Liver (tissue), 9 donors: ENCODE measurements around the gene RAB34. TPM values are rescaled to one million over a fixed set of nuclear protein-coding genes. Genes with fewer than 3 reads are reported as not detected.

Experiments
- DNase-seq: peaks from one replicate; pipeline ENCODE4 v3.0.0-alpha.2; 2017; ENCODE audit warnings: low spot score
- H3K27ac ChIP-seq, 2 donors: one replicate each; pipeline ENCODE4 v1.7.0; 2013; ENCODE audit warnings: inconsistent platforms in 2 of 2, low read length in 2 of 2, control low read depth in 1 of 2, low read depth in 1 of 2, mild to moderate bottlenecking in 1 of 2
- H3K27me3 ChIP-seq, 4 donors: one replicate each; pipeline versions ENCODE4 v1.6.1 to v1.7.0; 2013; ENCODE audit warnings: low read length in 3 of 4, inconsistent platforms in 1 of 4, mild to moderate bottlenecking in 1 of 4, moderate library complexity in 1 of 4; ENCODE audit not compliant: control insufficient read depth in 4 of 4, insufficient read depth in 4 of 4
- H3K36me3 ChIP-seq, 4 donors: one replicate each; pipeline versions ENCODE4 v1.6.1 to v1.7.0; 2013; ENCODE audit warnings: low read length in 3 of 4, mild to moderate bottlenecking in 3 of 4, low read depth in 1 of 4, moderate library complexity in 1 of 4; ENCODE audit not compliant: control insufficient read depth in 4 of 4, insufficient read depth in 3 of 4
- H3K4me1 ChIP-seq, 4 donors: one replicate each; pipeline versions ENCODE4 v1.6.1 to v1.7.0; 2013; ENCODE audit warnings: low read length in 3 of 4, mild to moderate bottlenecking in 3 of 4, moderate library complexity in 1 of 4; ENCODE audit not compliant: control insufficient read depth in 4 of 4, insufficient read depth in 4 of 4
- H3K4me3 ChIP-seq, 3 donors: one replicate each; pipeline versions ENCODE4 v1.6.1 to v1.7.0; 2013; ENCODE audit warnings: low read length in 3 of 3, control low read depth in 1 of 3, low read depth in 1 of 3, mild to moderate bottlenecking in 1 of 3
- H3K9ac ChIP-seq, 2 donors: one replicate each; pipeline ENCODE4 v1.7.0; 2013; ENCODE audit warnings: low read length in 2 of 2, mild to moderate bottlenecking in 2 of 2, moderate library complexity in 2 of 2, control low read depth in 1 of 2, low read depth in 1 of 2
- H3K9me3 ChIP-seq, 4 donors: one replicate each; pipeline versions ENCODE4 v1.6.1 to v1.7.0; 2013; ENCODE audit warnings: low read length in 3 of 4; ENCODE audit not compliant: control insufficient read depth in 4 of 4
- CTCF ChIP-seq: fragments of 150-350 bp; IDR thresholded peaks from 2 replicates; pipeline ENCODE4 v1.5.1; 2017; ENCODE audit warnings: improper control_type of control experiment, low read depth, low read length; ENCODE audit not compliant: missing input control
- EGR1 ChIP-seq, 2 donors: IDR thresholded peaks; 2 replicates each; pipeline ENCODE4 v1.6.1; 2016 to 2018; ENCODE audit warnings: antibody characterized with exemption in 2 of 2, low read depth in 2 of 2
- FOXA1 ChIP-seq: IDR thresholded peaks from 2 replicates; pipeline ENCODE4 v1.6.1; 2016; ENCODE audit warnings: antibody characterized with exemption
- FOXA2 ChIP-seq: IDR thresholded peaks from 2 replicates; pipeline ENCODE4 v1.6.1; 2016; ENCODE audit warnings: antibody characterized with exemption
- GABPA ChIP-seq, 2 donors: IDR thresholded peaks in 1 of 2; conservative IDR thresholded peaks in 1 of 2; 2 replicates each; pipeline ENCODE4 v1.6.1; 2016; ENCODE audit warnings: antibody characterized with exemption in 2 of 2, mild to moderate bottlenecking in 1 of 2, moderate library complexity in 1 of 2
- HNF4A ChIP-seq, 2 donors: conservative IDR thresholded peaks; 2 replicates each; pipeline ENCODE4 v1.6.1; 2016; ENCODE audit warnings: antibody characterized with exemption in 2 of 2, mild to moderate bottlenecking in 2 of 2
- HNF4G ChIP-seq: IDR thresholded peaks from 2 replicates; pipeline ENCODE4 v1.6.1; 2016; ENCODE audit warnings: antibody characterized with exemption
- JUND ChIP-seq, 2 donors: IDR thresholded peaks; 2 replicates each; pipeline ENCODE4 v1.6.1; 2016; ENCODE audit warnings: antibody characterized with exemption in 2 of 2
- NR2F2 ChIP-seq: IDR thresholded peaks from 2 replicates; pipeline ENCODE4 v1.6.1; 2016; ENCODE audit warnings: antibody characterized with exemption
- RAD21 ChIP-seq, 2 donors: IDR thresholded peaks; 2 replicates each; pipeline ENCODE4 v1.6.1; 2016; ENCODE audit warnings: antibody characterized with exemption in 2 of 2, mild to moderate bottlenecking in 2 of 2
- RXRA ChIP-seq, 2 donors: IDR thresholded peaks; 2 replicates each; pipeline ENCODE4 v1.6.1; 2017 to 2018; ENCODE audit warnings: antibody characterized with exemption in 2 of 2, mild to moderate bottlenecking in 1 of 2
- SP1 ChIP-seq: IDR thresholded peaks from 2 replicates; pipeline ENCODE4 v1.6.1; 2018; ENCODE audit warnings: antibody characterized with exemption, mild to moderate bottlenecking
- TAF1 ChIP-seq: conservative IDR thresholded peaks from 2 replicates; pipeline ENCODE4 v1.6.1; 2016; ENCODE audit warnings: antibody characterized with exemption, mild to moderate bottlenecking
- YY1 ChIP-seq: IDR thresholded peaks from 2 replicates; pipeline ENCODE4 v1.6.1; 2016; ENCODE audit warnings: antibody characterized with exemption, mild to moderate bottlenecking
- ZBTB33 ChIP-seq: IDR thresholded peaks from 2 replicates; pipeline ENCODE4 v1.6.1; 2016; ENCODE audit warnings: antibody characterized with exemption
- WGBS: extraction: QIAGEN DNeasy Blood & Tissue Kit; methylation state at CpG from one replicate; pipeline ENCODE4 v1.1.7; 2013; 5-methylcytosine and 5-hydroxymethylcytosine counted together
- polyA plus RNA-seq, 2 donors: library from polyadenylated mRNA; stranded (reverse) in 1 of 2; unstranded in 1 of 2; fragments of 200-250 nt in 1 of 2; fragments of >200 nt in 1 of 2; fragmentation: Nextera tagmentation in 1 of 2; extraction: Ambion mirVana in 1 of 2; gene quantifications; one replicate each; pipeline versions ENCODE4 v1.2.1 to v1.2.3, GENCODE V29; 2013 to 2015
- total RNA-seq, 2 donors: library from RNA; depleted of rRNA; stranded (reverse); fragments of >200 nt; gene quantifications; one replicate each; pipeline ENCODE4 v1.2.3, GENCODE V29; 2014
- TF ChIP-seq, protein P1 (sequence below): IDR thresholded peaks from 2 replicates; pipeline ENCODE4 v1.6.1; 2016; ENCODE audit warnings: antibody characterized with exemption
- TF ChIP-seq, protein P2 (sequence below): IDR thresholded peaks from 2 replicates; pipeline ENCODE4 v1.6.1; 2016; ENCODE audit warnings: antibody characterized with exemption, mild to moderate bottlenecking
- TF ChIP-seq, protein P3 (sequence below): IDR thresholded peaks from 2 replicates; pipeline ENCODE4 v1.6.1; 2016; ENCODE audit warnings: antibody characterized with exemption
- donor health status: healthy.
- donor health status: healthy.
- donor health status: healthy.
- donor health status: healthy.
- donor health status: healthy.

The RAB34 gene, protein sequence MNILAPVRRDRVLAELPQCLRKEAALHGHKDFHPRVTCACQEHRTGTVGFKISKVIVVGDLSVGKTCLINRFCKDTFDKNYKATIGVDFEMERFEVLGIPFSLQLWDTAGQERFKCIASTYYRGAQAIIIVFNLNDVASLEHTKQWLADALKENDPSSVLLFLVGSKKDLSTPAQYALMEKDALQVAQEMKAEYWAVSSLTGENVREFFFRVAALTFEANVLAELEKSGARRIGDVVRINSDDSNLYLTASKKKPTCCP
- total RNA-seq (10 to 100 TPM in 1 of 2 donors, 1 to 10 TPM in 1; 5.6 to 14.3 TPM), polyA plus RNA-seq (1 to 10 TPM; 4.5 to 9.6 TPM)

DNA sequence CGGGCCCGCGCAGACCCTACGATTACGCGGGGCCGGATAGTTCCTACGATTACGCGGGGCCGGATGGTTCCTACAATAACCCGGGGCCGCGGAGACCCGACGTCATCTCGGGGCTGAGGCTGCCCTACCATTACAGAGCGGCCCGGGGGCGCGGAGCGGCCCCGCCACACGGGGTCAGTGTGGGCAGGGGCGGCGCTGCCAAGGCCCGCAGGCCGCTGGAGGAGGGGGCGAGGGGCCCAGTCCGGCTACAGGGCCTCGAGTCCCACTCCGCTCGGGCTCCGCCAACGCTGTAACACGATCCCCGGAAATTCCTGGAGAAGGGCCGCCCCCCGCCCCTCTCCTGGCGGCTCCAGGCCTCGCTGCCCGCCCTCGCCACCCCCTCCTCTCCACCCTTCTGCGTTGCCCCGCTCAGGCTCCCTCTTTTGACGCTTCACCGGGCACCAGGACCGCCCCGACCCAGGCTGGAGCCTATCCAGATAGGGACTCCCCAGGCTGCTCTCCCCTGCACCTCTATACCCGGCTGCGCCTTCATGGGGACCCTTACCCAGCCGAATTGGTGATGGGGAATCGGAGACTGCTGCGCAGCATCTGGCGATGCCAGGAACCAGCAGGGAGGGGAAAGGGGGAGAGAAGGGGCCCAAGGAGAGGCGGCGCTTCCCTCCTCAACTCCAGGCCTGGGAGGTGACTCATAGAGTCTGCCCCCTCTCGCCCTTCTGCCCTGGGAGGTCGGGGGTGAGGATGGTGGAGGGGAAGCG lies at the start of gene RAB34:
TSS of gene RAB34 (minus strand) at position 291 of the 755 bp plus-strand sequence. CDS start 602 bp downstream, outside the sequence.
- TF ChIP-seq RXRA (IDR thresholded peaks at IDR 0.05) (no peak), NR2F2 (peak; percentile 59)
- WGBS = 25% methylated on average over 60 of the region's 60 CpGs
- Histone ChIP-seq H3K27me3 (no peaks in the 10 kb centered on the region), H3K9ac (peak within 1 kb of the TSS in 1 of 2 donors; percentile 8), H3K9me3 (no peaks in the 10 kb centered on the region), H3K36me3 (peaks cover 5 to 11% (median 7%) of the 10 kb centered on the region in 4 donors), H3K4me1 (peaks cover 7 to 27% (median 17%) of the 10 kb centered on the region in 4 donors), H3K4me3 (peak within 1 kb of the TSS in 1 of 3 donors; percentile 36), H3K27ac (peak within 1 kb of the TSS; percentile 60 to 70)
- DNase-seq = peak; percentile 68

GRCh38 chr17:28765038-28765437 lies 47.4 kb upstream of the RAB34 start:
- no peak for TF ChIP-seq RXRA (IDR thresholded peaks at IDR 0.05)
- TF ChIP-seq ZBTB33 = no peak
- TF ChIP-seq, protein P1, sequence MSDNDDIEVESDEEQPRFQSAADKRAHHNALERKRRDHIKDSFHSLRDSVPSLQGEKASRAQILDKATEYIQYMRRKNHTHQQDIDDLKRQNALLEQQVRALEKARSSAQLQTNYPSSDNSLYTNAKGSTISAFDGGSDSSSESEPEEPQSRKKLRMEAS = no peak
- TF ChIP-seq, protein P2, sequence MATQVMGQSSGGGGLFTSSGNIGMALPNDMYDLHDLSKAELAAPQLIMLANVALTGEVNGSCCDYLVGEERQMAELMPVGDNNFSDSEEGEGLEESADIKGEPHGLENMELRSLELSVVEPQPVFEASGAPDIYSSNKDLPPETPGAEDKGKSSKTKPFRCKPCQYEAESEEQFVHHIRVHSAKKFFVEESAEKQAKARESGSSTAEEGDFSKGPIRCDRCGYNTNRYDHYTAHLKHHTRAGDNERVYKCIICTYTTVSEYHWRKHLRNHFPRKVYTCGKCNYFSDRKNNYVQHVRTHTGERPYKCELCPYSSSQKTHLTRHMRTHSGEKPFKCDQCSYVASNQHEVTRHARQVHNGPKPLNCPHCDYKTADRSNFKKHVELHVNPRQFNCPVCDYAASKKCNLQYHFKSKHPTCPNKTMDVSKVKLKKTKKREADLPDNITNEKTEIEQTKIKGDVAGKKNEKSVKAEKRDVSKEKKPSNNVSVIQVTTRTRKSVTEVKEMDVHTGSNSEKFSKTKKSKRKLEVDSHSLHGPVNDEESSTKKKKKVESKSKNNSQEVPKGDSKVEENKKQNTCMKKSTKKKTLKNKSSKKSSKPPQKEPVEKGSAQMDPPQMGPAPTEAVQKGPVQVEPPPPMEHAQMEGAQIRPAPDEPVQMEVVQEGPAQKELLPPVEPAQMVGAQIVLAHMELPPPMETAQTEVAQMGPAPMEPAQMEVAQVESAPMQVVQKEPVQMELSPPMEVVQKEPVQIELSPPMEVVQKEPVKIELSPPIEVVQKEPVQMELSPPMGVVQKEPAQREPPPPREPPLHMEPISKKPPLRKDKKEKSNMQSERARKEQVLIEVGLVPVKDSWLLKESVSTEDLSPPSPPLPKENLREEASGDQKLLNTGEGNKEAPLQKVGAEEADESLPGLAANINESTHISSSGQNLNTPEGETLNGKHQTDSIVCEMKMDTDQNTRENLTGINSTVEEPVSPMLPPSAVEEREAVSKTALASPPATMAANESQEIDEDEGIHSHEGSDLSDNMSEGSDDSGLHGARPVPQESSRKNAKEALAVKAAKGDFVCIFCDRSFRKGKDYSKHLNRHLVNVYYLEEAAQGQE = no peak
- no peak for TF ChIP-seq SP1
- no peak for TF ChIP-seq HNF4G
- TF ChIP-seq, protein P3, sequence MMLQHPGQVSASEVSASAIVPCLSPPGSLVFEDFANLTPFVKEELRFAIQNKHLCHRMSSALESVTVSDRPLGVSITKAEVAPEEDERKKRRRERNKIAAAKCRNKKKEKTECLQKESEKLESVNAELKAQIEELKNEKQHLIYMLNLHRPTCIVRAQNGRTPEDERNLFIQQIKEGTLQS = no peak
- no peak for TF ChIP-seq JUND (IDR thresholded peaks at IDR 0.05)
- no peak for TF ChIP-seq TAF1
- no peak for TF ChIP-seq RAD21 (IDR thresholded peaks at IDR 0.05)
- no peak for TF ChIP-seq EGR1 (IDR thresholded peaks at IDR 0.05; ENCODE audit: low read depth in 2 of 2)
- TF ChIP-seq HNF4A (conservative IDR thresholded peaks at IDR 0.05) = no peak
- no peak for TF ChIP-seq YY1
- no peak for TF ChIP-seq FOXA2
- no peak for TF ChIP-seq CTCF
- TF ChIP-seq FOXA1 = no peak
- TF ChIP-seq GABPA (IDR thresholded peaks at IDR 0.05 in 1 of 2, conservative IDR thresholded peaks at IDR 0.05 in 1 of 2) = no peak
- TF ChIP-seq NR2F2 = no peak
- WGBS = 91% methylated on average over 4 of the region's 4 CpGs
- Histone ChIP-seq H3K27ac (no peak overlapping the region), H3K36me3 (peaks cover 1 to 10% (median 6%) of the 10 kb centered on the region in 4 donors), H3K4me1 (peaks cover 0 to 11% (median 7%) of the 10 kb centered on the region in 4 donors), H3K4me3 (no peak overlapping the region), H3K9ac (no peak overlapping the region), H3K27me3 (no peaks in the 10 kb centered on the region), H3K9me3 (no peaks in the 10 kb centered on the region)
- DNase-seq = no peak
